DMS 273 treated with DMSO at 0.1 percent for 48 hours (cell line): ENCODE data around the gene ASPHD1.

Source experiments
- DNase-seq: peaks from one replicate; lab custom pipeline; 2025; lab: John Stamatoyannopoulos, UW

ASPHD1 gene

GRCh38 chr16:29943846-29944799 lies 43.8 kb downstream of the ASPHD1 start:
- peak; percentile 89 for DNase-seq

- no peak for DNase-seq
Observed at GRCh38 chr16:29947897-29948296, 47.6 kb downstream of the ASPHD1 start.

GRCh38 chr16:29950806-29951461 lies 50.6 kb downstream of the ASPHD1 start:
- no peak for DNase-seq

- DNase-seq, result no peak
Observed at GRCh38 chr16:29951625-29952365, 51.5 kb downstream of the ASPHD1 start.
